Measurements from ENCODE around the gene MCC.
A peak's percentile ranks its signal among the peaks of the same experiment; 100 is the strongest.
"Not testable (repeated sequence)": the region's sequence is repeated elsewhere in the genome, so short reads cannot be mapped to it uniquely, and the experiment has no call there.

MCC gene

GRCh38 chr5:113084402-113085083 is 403.7 kb downstream of the MCC start:
- Mint-ChIP-seq H3K9me3 (peaks cover 3% of the 10 kb centered on the region), H3K36me3 (ENCODE audit: low read depth) (peaks cover 56% of the 10 kb centered on the region), H3K4me3 (no peak overlapping the region), H3K27ac (peak overlapping the region; percentile 80 to 86 (median 81)), H3K27me3 (ENCODE audit: low read depth) (no peaks in the 10 kb centered on the region), H3K4me1 (peaks cover 58% of the 10 kb centered on the region)
- TF ChIP-seq CTCF (IDR thresholded peaks at IDR 0.05; ENCODE audit: unreplicated experiment in 3 of 3): no peak

DNA sequence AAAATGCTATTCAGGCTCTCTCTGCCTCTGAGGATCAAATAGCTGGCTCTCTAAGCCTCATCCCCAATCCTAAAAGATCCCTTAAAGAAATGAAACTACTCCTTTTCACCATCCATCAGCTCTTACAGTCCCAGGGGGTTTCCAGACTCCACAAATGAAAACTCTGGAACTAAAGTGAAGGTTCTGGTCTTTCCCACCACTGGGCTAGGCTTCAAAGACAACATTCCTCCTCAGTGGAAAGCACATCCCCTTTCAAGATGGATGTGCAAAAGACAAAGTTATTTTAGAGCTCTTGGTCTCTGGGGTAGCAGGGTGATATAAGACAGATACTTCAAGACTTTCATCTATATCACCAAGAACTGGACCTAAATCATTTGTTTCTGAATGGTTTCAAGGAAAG is 404.8 kb downstream of the MCC start:
- Mint-ChIP-seq H3K4me3 (no peak overlapping the region), H3K27me3 (ENCODE audit: low read depth) (no peaks in the 10 kb centered on the region), H3K27ac (peak overlapping the region; percentile 80 to 86 (median 81)), H3K9me3 (peaks cover 11% of the 10 kb centered on the region), H3K36me3 (ENCODE audit: low read depth) (peaks cover 62% of the 10 kb centered on the region), H3K4me1 (peaks cover 51% of the 10 kb centered on the region)
- TF ChIP-seq CTCF (IDR thresholded peaks at IDR 0.05; ENCODE audit: unreplicated experiment in 3 of 3): no peak

DNA sequence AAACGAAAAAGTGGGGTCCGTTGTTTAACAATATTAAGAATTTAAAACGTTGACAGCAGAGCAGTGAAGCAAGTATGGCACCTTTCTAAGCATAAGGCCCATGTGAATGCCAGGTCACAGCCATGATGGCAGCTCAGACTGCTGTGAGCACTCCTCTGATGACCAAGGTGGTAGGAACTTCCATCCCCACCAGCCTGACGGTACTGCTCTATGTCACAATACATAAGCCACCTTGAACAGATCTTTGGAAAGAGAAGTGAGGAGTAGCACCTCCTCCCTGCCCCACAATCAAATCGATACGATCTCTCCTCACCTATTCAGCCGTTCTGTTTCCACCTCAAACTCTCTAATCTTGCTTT is 405.7 kb downstream of the MCC start:
- Mint-ChIP-seq H3K27me3 (ENCODE audit: low read depth) (no peaks in the 10 kb centered on the region), H3K4me3 (no peak overlapping the region), H3K4me1 (peaks cover 42% of the 10 kb centered on the region), H3K36me3 (ENCODE audit: low read depth) (peaks cover 68% of the 10 kb centered on the region), H3K9me3 (peaks cover 19% of the 10 kb centered on the region), H3K27ac (peak overlapping the region; percentile 44 to 81 (median 70))
- no peak for TF ChIP-seq CTCF (IDR thresholded peaks at IDR 0.05; ENCODE audit: unreplicated experiment in 3 of 3)

DNA sequence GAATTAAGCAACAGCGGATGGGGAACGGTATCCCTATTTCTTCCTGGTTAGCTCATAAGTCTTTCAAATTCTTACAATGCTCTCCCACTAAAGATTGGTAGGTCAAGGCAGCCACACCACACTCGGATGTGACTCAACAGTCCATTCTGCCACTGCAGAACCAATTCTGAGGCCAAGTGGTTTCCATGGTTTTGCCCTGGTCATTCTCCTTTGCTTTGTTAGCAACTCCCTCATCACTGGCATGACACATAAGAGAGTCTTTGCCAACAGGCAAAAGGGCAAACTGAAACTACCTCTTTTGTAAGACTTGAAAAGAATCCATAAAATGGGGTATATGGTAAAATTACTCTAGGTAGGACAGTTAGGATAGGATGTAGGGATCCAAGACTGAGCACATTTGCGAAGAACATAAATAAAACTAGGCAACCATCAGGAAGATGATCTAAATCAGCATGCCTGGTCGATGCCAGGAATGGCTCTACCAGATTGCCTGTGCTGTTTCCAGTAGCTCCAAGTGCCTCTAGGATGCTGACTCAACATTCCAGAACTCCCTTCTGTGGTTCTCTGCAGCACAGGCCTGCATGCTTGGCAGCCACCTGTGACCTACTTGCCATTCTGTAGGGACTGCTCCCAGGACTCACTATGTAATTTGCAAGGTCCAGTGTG is 406.2 kb downstream of the MCC start:
- Mint-ChIP-seq H3K36me3 (ENCODE audit: low read depth) (peaks cover 73% of the 10 kb centered on the region), H3K9me3 (peaks cover 24% of the 10 kb centered on the region), H3K4me1 (peaks cover 38% of the 10 kb centered on the region), H3K27me3 (ENCODE audit: low read depth) (no peaks in the 10 kb centered on the region), H3K4me3 (no peak overlapping the region), H3K27ac (peak overlapping the region; percentile 44 to 81 (median 70))
- no peak for TF ChIP-seq CTCF (IDR thresholded peaks at IDR 0.05; ENCODE audit: unreplicated experiment in 3 of 3)

DNA sequence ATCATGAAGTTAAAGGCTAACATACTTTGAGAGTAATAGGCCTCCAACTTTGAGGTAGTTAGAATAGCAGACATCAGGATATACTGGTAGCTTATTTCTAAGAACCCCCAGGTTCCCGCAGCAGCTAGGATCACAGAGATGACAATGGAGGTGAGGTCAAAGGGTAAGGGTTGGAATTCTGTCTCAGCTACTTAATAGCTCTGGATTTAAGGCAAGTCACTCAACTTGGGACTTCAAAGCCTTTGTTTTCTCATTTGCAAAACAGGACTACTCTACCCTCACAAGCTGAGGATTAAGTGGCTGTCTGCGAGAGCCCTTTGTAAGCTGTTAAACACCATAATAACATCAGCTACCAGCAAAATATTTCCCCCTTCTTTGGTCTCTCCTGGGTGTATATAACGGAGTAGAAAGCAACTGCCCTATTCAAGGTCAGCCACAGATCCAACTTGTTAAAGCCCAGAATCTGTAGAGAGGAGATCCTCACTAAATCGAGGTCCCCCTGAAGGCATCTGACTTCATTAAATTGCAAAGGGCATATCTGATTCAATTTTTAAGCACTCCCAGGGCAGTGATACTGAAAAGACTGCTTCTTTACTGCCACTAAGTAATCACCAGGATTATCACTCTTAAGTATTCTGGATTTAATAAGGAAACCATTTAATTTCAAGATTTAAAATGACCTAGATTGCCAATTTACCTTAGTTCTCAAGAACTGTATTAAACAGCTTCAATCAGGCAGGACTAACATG is 407.0 kb downstream of the MCC start:
- Mint-ChIP-seq H3K4me1 (peaks cover 34% of the 10 kb centered on the region), H3K36me3 (ENCODE audit: low read depth) (peaks cover 80% of the 10 kb centered on the region), H3K9me3 (peaks cover 29% of the 10 kb centered on the region), H3K4me3 (no peak overlapping the region), H3K27me3 (ENCODE audit: low read depth) (no peaks in the 10 kb centered on the region), H3K27ac (peak overlapping the region; percentile 23 to 81 (median 70))
- TF ChIP-seq CTCF (IDR thresholded peaks at IDR 0.05; ENCODE audit: unreplicated experiment in 3 of 3): no peak

DNA sequence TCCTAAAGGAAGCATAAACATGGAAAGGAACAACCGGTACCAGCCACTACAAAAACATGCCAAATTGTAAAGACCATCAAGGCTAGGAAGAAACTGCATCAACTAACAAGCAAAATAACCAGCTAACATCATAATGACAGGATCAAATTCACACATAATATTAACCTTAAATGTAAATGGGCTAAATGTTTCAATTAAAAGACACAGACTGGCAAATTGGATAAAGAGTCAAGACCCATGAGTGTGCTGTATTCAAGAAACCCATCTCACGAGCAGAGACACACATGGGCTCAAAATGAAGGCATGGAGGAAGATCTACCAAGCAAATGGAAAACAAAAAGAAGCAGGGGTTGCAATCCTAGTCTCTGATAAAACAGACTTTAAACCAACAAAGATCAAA is 411.6 kb downstream of the MCC start:
- H3K4me1 Mint-ChIP-seq; H3K27ac Mint-ChIP-seq; H3K4me3 Mint-ChIP-seq; H3K27me3 Mint-ChIP-seq (ENCODE audit: low read depth): not testable (repeated sequence)
- Mint-ChIP-seq H3K36me3 (ENCODE audit: low read depth) (peaks cover 94% of the 10 kb centered on the region), H3K9me3 (peaks cover 40% of the 10 kb centered on the region)

All from nephron (organoid).